ENCODE measurements around the gene LMF2.

Gene LMF2

DNA sequence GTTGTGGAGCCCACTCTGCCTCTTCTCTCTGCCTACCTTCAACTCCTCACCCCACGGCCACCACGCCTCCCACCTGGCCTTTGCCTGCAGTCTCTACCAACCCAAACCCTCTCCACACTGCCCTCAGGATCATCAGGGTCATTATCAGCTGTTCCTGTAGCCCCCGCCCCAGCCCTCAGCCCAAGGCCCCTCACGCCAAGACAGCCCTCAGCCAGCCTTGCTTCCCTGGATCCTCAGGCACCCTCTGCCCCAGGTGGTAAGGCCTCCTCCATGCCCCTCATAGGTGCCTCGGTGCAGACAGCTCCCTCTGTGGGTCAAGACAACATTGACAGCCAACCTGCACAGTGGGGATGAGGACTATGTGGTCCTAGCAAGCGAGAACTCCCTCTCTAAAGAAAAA is 34.4 kb downstream of the LMF2 start:
- H3K9ac ChIP-seq (ENCODE audit: low read length): peak overlapping the region; percentile 68; the same call in 1 of the 2 replicates
- no peak overlapping the region for H2AFZ ChIP-seq (ENCODE audit: low read length)
- no peaks in the 10 kb centered on the region for H3K9me2 ChIP-seq (replicated peaks; ENCODE audit: insufficient read depth, low read length)
- peaks cover 51% of the 10 kb centered on the region for H3K4me1 ChIP-seq (ENCODE audit: low read length)
- peak; percentile 51 for DNase-seq
- peaks cover 23% of the 10 kb centered on the region for H3F3A ChIP-seq (ENCODE audit: insufficient read depth, low read length)
- peak overlapping the region; percentile 92 for H3K4me3 ChIP-seq (ENCODE audit: low read length)
- H4K20me1 ChIP-seq (ENCODE audit: insufficient read depth, low read length): peaks cover 4% of the 10 kb centered on the region; the same call in 1 of the 2 replicates
- peaks cover 66% of the 10 kb centered on the region for H3K79me2 ChIP-seq (ENCODE audit: low read length)
- H3K9me3 ChIP-seq (replicated peaks; ENCODE audit: insufficient read depth, low read length): no peaks in the 10 kb centered on the region
- H3K4me2 ChIP-seq (ENCODE audit: low read depth, low read length): peak overlapping the region; percentile 88
- TF ChIP-seq EZH2phosphoT487 (IDR thresholded peaks at IDR 0.05; ENCODE audit: low read length) (no peak), EZH2 (optimal IDR thresholded peaks at IDR 0.05; ENCODE audit: low read depth, low read length) (no peak)
- TF ChIP-seq, protein P1, sequence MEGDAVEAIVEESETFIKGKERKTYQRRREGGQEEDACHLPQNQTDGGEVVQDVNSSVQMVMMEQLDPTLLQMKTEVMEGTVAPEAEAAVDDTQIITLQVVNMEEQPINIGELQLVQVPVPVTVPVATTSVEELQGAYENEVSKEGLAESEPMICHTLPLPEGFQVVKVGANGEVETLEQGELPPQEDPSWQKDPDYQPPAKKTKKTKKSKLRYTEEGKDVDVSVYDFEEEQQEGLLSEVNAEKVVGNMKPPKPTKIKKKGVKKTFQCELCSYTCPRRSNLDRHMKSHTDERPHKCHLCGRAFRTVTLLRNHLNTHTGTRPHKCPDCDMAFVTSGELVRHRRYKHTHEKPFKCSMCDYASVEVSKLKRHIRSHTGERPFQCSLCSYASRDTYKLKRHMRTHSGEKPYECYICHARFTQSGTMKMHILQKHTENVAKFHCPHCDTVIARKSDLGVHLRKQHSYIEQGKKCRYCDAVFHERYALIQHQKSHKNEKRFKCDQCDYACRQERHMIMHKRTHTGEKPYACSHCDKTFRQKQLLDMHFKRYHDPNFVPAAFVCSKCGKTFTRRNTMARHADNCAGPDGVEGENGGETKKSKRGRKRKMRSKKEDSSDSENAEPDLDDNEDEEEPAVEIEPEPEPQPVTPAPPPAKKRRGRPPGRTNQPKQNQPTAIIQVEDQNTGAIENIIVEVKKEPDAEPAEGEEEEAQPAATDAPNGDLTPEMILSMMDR (IDR thresholded peaks at IDR 0.05; ENCODE audit: low read length): peak; percentile 63
- no peaks in the 10 kb centered on the region for H3K27me3 ChIP-seq (replicated peaks; ENCODE audit: insufficient read depth, low read length)
- no peak overlapping the region for H3K27ac ChIP-seq (ENCODE audit: low read length)
- H3K36me3 ChIP-seq (replicated peaks; ENCODE audit: insufficient read depth, low read length): no peaks in the 10 kb centered on the region

DNA sequence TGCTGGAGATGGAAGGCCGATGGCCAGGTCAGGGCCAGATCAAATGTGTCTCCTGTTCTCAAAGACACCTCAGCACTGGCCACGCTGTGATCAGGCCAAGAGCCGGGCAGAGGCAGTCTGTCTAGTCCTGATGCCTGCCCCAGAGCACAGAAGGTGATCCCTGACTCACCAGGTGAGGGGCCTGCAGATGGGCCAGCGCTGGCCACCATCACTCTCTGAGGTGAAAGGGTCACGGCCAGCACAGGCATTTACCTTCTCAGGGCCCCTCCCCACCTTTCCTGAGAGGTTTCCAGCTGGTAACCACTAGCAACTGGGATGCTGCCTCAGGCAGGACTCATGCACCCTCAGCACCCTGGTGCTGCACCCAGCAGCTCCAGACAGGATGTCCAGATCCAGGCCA is 35.5 kb downstream of the LMF2 start:
- TF ChIP-seq, protein P1 (IDR thresholded peaks at IDR 0.05; ENCODE audit: low read length): no peak
- TF ChIP-seq EZH2 (optimal IDR thresholded peaks at IDR 0.05; ENCODE audit: low read depth, low read length) (no peak), EZH2phosphoT487 (IDR thresholded peaks at IDR 0.05; ENCODE audit: low read length) (no peak)
- H3K36me3 ChIP-seq (replicated peaks; ENCODE audit: insufficient read depth, low read length): no peaks in the 10 kb centered on the region
- H2AFZ ChIP-seq (ENCODE audit: low read length): no peak overlapping the region
- no peaks in the 10 kb centered on the region for H3K9me3 ChIP-seq (replicated peaks; ENCODE audit: insufficient read depth, low read length)
- peaks cover 4% of the 10 kb centered on the region; the same call in 1 of the 2 replicates for H4K20me1 ChIP-seq (ENCODE audit: insufficient read depth, low read length)
- peaks cover 23% of the 10 kb centered on the region for H3F3A ChIP-seq (ENCODE audit: insufficient read depth, low read length)
- peaks cover 51% of the 10 kb centered on the region for H3K4me1 ChIP-seq (ENCODE audit: low read length)
- no peaks in the 10 kb centered on the region for H3K9me2 ChIP-seq (replicated peaks; ENCODE audit: insufficient read depth, low read length)
- H3K27ac ChIP-seq (ENCODE audit: low read length): peak overlapping the region; percentile 88; the same call in 1 of the 2 replicates
- peaks cover 75% of the 10 kb centered on the region for H3K79me2 ChIP-seq (ENCODE audit: low read length)
- no peak for DNase-seq
- no peak overlapping the region for H3K9ac ChIP-seq (ENCODE audit: low read length)
- H3K4me2 ChIP-seq (ENCODE audit: low read depth, low read length): peak overlapping the region; percentile 78; the same call in 1 of the 2 replicates
- no peaks in the 10 kb centered on the region for H3K27me3 ChIP-seq (replicated peaks; ENCODE audit: insufficient read depth, low read length)
- no peak overlapping the region for H3K4me3 ChIP-seq (ENCODE audit: low read length)

DNA sequence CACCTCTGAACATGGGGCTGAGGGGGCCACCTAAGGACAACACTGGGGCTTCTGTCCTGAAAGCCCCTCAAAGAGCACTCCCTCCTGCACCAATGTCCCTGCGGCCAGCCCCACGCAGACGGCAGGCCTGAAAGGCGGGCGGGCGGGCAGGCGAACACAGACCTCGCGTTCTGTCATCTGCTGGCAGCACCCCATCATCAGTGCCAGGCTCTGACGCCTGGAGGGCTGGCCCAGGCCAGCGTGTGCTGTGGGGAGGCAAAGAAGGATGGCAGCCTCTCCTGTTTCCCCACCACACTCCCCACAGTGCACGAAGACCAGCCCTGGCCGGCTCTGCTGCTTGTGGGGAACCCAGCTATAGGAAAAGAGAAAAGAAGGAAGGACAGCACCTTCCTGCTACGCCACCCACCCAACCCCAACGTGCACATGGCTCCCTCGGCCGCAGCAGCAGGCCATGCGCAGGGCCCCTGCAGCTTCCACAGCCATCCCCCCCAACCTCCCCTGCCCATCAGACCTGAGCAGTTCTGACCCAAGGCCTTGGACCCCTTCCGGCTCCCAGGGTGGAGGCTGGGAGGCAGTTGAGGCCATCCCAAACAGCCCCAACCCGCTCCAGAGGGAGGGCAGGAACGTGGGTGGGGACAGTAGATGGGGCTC is 36.2 kb downstream of the LMF2 start:
- peak overlapping the region; percentile 88 for H3K27ac ChIP-seq (ENCODE audit: low read length)
- TF ChIP-seq, protein P1 (IDR thresholded peaks at IDR 0.05; ENCODE audit: low read length): no peak
- TF ChIP-seq EZH2phosphoT487 (IDR thresholded peaks at IDR 0.05; ENCODE audit: low read length) (no peak), EZH2 (optimal IDR thresholded peaks at IDR 0.05; ENCODE audit: low read depth, low read length) (no peak)
- H3F3A ChIP-seq (ENCODE audit: insufficient read depth, low read length): peaks cover 23% of the 10 kb centered on the region
- no peaks in the 10 kb centered on the region for H3K27me3 ChIP-seq (replicated peaks; ENCODE audit: insufficient read depth, low read length)
- peaks cover 4% of the 10 kb centered on the region; the same call in 1 of the 2 replicates for H4K20me1 ChIP-seq (ENCODE audit: insufficient read depth, low read length)
- no peak for DNase-seq
- H3K9me3 ChIP-seq (replicated peaks; ENCODE audit: insufficient read depth, low read length): no peaks in the 10 kb centered on the region
- no peak overlapping the region for H2AFZ ChIP-seq (ENCODE audit: low read length)
- no peaks in the 10 kb centered on the region for H3K36me3 ChIP-seq (replicated peaks; ENCODE audit: insufficient read depth, low read length)
- H3K79me2 ChIP-seq (ENCODE audit: low read length): peaks cover 75% of the 10 kb centered on the region
- peak overlapping the region; percentile 9 for H3K4me3 ChIP-seq (ENCODE audit: low read length)
- H3K9me2 ChIP-seq (replicated peaks; ENCODE audit: insufficient read depth, low read length): no peaks in the 10 kb centered on the region
- peak overlapping the region; percentile 78 for H3K4me2 ChIP-seq (ENCODE audit: low read depth, low read length)
- peak overlapping the region; percentile 32; the same call in 1 of the 2 replicates for H3K9ac ChIP-seq (ENCODE audit: low read length)
- H3K4me1 ChIP-seq (ENCODE audit: low read length): peaks cover 51% of the 10 kb centered on the region

All from MM.1S (cell line).